HPDE6-E6E7 (cell line): ENCODE data around the gene ZNF429.
"Not testable (repeated sequence)": the region's sequence is repeated elsewhere in the genome, so short reads cannot be mapped to it uniquely, and the experiment has no call there.

Experiments used
- DNase-seq: peaks from one replicate; pipeline ENCODE4 v3.0.0; 2011; ENCODE audit warnings: missing footprints; ENCODE audit errors: extremely low spot score

Gene ZNF429

DNA sequence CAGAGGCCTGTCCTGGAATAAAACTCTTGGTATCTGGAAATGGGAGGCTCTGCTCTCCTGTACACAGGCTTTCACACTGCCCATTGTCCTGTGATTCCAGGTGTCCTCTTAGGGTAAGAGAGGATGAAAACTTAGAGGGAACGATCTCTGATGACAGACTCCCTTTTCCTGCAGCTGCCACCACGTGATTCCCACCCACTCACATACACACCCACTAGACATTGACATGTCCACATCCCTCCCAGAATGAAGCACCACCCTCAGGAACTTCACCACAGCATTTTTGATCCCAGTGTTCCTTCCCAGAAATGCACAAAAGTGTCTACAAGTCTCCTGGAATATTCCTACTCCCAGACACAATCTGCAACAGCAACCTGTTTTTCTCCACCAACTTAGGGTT lies 8.2 kb downstream of the ZNF429 start:
- no peak for DNase-seq

- DNase-seq, result no peak
Observed at GRCh38 chr19:21519488-21519887, 14.1 kb downstream of the ZNF429 start.

DNA sequence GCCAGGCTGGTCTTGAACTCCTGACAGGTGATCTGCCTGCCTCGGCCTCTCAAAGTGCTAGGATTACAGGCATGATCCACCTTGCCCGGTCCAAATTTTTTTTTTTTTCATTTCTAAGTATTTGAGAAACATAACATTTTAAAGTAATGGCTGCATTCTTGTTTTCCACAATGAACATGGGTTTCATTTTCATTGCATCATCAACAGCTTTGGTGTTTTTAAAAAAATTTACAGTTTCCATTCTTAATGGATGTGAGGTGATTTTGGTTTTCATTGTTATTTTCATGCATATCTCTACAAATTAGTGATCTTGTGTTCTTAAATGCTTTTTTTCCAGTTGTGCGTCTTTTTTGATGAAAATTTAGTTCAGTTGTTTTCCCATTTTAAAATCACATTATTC lies 27.5 kb downstream of the ZNF429 start:
- DNase-seq, result no peak

DNA sequence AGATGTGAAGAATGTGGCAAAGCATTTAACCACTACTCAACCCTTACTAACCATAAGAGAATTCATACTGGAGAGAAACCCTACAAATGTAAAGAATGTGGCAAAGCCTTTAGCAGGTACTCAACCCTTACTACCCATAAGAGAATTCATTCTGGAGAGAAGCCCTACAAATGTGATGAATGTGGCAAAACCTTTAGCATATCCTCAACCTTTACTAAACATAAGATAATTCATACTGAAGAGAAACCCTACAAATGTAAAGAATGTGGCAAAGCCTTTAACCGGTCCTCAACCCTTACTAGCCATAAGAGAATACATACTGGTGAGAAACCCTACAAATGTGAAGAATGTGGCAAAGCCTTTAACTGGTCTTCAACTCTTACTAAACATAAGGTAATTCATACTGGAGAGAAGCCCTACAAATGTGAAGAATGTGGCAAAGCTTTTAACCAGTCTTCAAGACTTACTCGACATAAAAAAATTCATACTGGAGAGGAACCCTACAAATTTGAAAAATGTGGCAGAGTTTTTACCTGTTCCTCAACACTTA lies 31.4 kb downstream of the ZNF429 start:
- not testable (repeated sequence) for DNase-seq

DNA sequence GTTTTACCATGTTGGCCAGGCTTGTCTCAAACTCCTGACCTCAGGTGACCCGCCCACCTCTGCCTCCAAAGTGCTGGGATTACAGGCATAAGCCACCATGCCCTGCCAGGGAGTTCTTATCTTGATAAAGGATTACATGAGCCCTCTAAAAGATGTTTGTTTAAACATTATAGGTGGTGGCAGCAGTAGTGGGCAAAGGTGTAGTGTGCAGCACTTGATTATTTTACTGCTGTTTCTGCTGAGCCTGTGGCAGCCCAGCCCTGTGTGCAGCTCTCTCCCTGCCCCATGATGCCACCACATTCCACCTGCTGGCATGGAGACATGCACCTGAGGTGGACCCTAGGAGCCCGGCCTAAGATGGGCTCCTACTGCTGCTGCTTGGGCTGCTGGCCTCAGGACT lies 54.0 kb downstream of the ZNF429 start:
- no peak for DNase-seq

- no peak for DNase-seq
Observed at GRCh38 chr19:21564406-21564805, 59.0 kb downstream of the ZNF429 start.

DNA sequence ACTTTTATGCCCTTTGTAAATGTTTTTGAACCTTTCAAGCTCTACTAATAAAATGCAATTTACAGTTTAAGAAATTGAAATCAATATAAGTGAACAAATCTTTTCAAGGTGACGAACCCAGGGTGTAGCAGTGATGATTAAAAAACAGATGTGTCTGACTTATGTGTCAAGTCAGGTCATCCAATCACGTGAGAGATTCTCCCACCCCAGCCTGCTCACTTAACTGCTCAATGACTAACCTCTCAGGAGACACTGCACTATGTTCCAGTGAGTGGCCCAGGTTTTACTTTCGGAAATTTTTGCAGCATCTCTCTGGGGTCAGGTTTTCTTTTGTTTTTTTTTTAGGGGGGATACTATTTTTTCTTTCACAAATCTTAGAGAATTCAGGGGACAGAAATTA lies 60.7 kb downstream of the ZNF429 start:
- DNase-seq, result no peak

DNA sequence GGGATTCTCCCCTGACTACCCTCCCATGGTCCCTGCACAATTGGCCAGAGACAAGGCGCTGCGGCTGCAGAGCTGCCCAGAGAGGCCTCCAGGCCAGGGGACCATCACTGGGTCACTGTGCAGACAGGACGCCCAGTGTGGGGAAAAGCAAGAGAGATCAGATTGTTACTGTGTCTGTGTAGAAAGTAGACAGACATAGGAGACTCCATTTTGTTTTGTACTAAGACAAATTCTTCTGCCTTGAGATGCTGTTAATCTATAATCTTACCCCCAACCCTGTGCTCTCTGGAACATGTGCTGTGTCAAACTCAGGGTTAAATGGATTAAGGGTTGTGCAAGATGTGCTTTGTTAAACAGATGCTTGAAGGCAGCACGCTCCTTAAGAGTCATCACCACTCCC lies 62.4 kb downstream of the ZNF429 start:
- DNase-seq, result not testable (repeated sequence)

DNA sequence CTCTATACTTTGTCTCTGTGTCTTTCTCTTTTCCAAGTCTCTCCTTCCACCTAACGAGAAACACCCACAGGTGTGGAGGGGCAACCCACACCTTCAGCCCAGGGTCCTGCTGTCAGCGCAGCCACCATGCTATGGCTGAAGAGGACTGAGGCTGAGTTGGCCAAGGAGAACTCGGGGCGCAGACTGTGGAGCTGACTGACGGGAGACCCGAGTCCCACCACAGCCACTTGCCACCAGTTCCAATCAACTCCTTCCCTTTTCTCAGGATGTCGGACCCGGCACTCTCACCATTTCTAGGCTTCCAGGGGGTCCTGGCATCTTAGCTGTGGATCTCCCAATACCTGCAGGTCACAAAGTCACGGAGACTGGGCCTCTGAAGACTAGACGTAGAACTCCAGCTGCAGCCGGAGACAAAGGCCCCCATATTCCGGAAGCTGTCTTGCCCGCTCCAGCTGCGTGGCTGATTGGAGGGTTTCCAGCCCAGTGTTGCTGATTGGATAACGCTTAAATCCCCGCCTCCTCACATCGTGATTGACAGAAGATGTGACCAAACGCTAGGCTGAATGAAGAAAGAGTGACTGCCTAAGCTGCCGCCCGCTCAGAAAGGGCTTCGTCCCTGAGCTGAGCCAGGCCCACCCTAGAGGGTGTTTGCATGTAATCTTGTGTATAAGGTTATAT lies 63.6 kb downstream of the ZNF429 start:
- no peak for DNase-seq

DNA sequence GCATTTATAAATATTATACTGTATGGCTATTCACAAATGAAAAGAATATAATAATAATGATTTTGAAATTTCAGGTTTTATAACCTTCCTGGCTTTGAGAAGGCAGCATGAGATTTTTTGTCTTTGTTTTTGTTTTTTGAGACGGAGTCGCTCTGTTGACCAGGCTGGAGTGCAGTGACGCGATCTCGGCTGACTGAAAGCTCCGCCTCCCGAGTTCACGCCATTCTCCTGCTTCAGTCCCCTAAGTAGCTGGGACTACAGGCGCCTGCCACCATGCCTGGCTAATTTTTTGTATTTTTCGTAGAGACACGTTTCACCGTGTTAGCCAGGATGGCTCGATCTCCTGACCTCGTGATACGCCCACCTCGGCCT lies 64.1 kb downstream of the ZNF429 start:
- DNase-seq, result no peak

DNA sequence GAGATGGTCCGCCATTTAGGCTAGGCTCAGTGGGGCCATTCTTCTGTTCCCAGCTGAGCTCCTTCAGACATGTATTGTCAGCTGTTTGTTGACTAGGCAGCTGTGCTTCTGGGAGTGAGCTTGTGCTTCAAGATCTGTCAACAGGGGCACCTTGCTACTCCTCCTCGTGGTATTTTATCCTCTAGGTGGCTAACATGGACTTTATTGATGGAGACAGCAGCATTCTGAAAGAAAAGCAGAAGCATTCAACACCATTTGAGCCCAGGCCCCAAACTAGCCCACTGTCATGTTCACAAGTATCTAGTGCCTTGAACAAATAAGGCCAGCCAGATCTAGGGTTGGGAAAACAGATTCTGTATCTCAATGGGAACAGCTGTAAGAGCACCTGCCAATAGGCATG lies 65.9 kb downstream of the ZNF429 start:
- no peak for DNase-seq

GRCh38 chr19:21574607-21575006 lies 69.2 kb downstream of the ZNF429 start:
- DNase-seq, result no peak

- DNase-seq, result no peak
Observed at GRCh38 chr19:21576481-21576880, 71.1 kb downstream of the ZNF429 start.

- DNase-seq, result no peak
Observed at GRCh38 chr19:21580101-21580500, 74.7 kb downstream of the ZNF429 start.

GRCh38 chr19:21580818-21581217 lies 75.4 kb downstream of the ZNF429 start:
- no peak for DNase-seq

- no peak for DNase-seq
Observed at GRCh38 chr19:21581646-21582240, 76.3 kb downstream of the ZNF429 start.

DNA sequence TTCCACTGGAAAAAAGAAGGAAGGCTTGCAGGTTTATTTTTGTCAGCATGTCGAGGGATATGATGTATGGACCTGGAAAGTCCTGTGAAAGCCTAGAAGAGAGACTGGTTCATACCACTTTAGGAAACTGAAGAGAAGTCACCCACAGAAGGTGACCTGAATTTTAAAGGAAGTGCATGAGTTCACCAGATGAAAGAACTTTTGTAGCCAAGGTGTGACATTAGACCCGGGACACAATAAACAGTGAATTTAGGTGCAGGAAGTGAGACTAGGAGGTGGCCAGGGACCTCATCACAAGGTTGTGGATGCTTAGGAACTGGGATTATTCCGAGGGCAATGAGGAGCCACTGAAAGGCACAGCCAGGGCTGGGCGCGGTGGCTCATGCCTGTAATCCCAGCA lies 79.1 kb downstream of the ZNF429 start:
- DNase-seq, result no peak

GRCh38 chr19:21585281-21585890 lies 80.0 kb downstream of the ZNF429 start:
- no peak for DNase-seq

DNA sequence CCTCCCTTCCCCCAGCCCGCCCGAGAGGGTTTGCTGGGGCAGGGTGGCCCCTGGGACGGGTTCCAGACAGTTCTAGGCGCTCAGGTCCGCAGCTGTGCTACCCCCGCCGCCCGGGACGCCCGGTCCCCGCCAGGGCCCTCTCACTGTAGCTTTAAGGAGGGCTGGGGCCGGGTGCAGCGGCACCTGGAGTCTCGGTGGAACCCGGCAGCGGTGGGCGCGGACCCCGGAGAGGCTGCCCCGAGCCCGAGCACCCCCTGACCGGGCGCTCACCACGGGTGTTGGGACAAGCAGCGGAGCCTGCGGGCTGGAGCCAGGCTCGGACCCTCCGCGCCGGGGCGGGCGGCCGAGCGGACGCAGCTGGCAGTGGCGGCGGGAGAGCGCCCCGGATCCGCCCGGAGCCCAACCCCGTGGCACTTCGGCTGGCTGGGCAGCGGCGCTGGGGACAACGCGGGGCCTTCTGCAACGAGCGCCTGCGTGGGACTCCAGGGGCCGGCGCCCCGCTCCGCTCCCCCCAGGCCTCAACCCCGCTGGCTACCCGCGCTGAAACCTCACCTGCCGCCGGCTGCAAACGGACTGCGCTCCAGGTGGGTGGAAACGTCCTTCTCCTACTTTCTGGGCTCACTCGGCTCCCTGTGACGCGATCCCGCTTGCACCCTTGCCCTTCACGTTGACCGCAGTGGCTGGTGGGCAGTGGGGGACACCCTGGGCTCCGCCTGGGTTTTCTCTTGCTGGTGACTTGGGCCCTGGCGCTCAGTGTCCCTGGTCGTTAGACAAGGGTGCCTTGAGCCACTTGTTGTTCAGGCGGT lies 81.1 kb downstream of the ZNF429 start:
- DNase-seq, result no peak

DNA sequence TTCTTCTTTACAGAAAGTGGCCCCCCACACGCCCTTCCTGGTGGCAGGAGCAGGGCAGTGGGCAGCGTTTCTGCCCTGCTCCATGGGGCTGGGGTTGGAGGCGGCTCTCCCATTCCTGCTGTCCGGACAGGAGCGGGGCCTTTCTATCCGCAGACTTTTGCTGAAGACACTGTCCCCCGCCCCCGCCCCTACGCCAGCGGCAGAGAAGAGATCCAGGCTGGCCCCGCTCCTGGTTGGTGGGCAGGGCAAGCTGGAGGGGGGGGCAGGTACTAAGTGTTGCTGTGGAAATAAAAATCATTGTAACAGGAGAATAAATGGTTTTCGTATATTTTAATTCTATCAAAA lies 81.7 kb downstream of the ZNF429 start:
- no peak for DNase-seq

GRCh38 chr19:21587549-21587948 lies 82.1 kb downstream of the ZNF429 start:
- no peak for DNase-seq

DNA sequence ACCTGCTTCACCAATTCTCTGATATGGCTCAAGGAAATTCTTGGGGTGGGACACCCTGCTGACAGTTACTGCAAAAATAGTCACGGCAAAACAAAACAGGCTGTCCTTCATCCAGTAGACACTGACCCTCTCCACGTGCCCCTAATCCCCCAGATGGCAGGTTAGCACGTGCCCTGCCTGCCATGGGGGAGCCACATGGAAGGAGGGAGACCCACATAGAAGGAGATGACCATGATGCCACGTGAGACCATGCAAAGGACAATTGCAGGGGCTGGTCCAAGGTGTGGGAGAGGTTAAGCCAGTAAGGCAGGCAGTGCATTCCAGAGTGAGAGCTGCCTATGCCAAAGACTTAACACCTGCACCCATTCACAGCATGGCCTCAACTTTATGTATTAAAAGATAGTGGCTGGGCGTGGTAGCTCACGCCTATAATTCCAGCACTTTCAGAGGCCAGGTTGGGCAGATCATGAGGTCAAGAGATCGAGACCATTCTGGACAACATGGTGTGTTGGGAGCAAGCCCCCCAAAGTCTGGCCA lies 82.7 kb downstream of the ZNF429 start:
- DNase-seq, result no peak
